ENCODE data around the gene NELFB. TPM values are rescaled to one million over a fixed set of nuclear protein-coding genes. Genes with fewer than 3 reads are reported as not detected.

The NELFB gene
- total RNA-seq, 1 donor from 2014 or later: 61.9 TPM

GRCh38 chr9:137299203-137299565 is 44.1 kb downstream of the NELFB start:
- DNase-seq (ENCODE audit: extremely low spot score, unreplicated experiment): no peak
- TF ChIP-seq CTCF (conservative IDR thresholded peaks at IDR 0.05): peak; percentile 28

GRCh38 chr9:137299938-137300337 is 44.8 kb downstream of the NELFB start:
- Mint-ChIP-seq H3K27ac (peak overlapping the region; percentile 83), H3K4me1 (ENCODE audit: unreplicated experiment) (peaks cover 5% of the 10 kb centered on the region), H3K27me3 (peaks cover 32% of the 10 kb centered on the region), H3K36me3 (no peaks in the 10 kb centered on the region), H3K9me3 (no peaks in the 10 kb centered on the region), H3K4me3 (peak overlapping the region; percentile 88)
- TF ChIP-seq CTCF (conservative IDR thresholded peaks at IDR 0.05): no peak
- no peak for DNase-seq (ENCODE audit: extremely low spot score, unreplicated experiment)

More at GRCh38 chr9:137299203-137299565, 44.1 kb downstream of the NELFB start:
- Mint-ChIP-seq H3K27me3 (peaks cover 37% of the 10 kb centered on the region), H3K36me3 (no peaks in the 10 kb centered on the region), H3K9me3 (no peaks in the 10 kb centered on the region), H3K27ac (peak overlapping the region; percentile 36), H3K4me3 (peak overlapping the region; percentile 71), H3K4me1 (ENCODE audit: unreplicated experiment) (peaks cover 5% of the 10 kb centered on the region)

- Mint-ChIP-seq H3K4me1 (ENCODE audit: unreplicated experiment) (peaks cover 5% of the 10 kb centered on the region), H3K4me3 (peak overlapping the region; percentile 92), H3K27me3 (peaks cover 32% of the 10 kb centered on the region), H3K9me3 (no peaks in the 10 kb centered on the region), H3K36me3 (no peaks in the 10 kb centered on the region), H3K27ac (peak overlapping the region; percentile 86)
- DNase-seq (ENCODE audit: extremely low spot score, unreplicated experiment): no peak
- TF ChIP-seq CTCF (conservative IDR thresholded peaks at IDR 0.05): no peak
Observed at GRCh38 chr9:137300567-137301080, 45.5 kb downstream of the NELFB start.

- H3K9me3 Mint-ChIP-seq: no peaks in the 10 kb centered on the region
- no peak for DNase-seq (ENCODE audit: extremely low spot score, unreplicated experiment)
- H3K4me3 Mint-ChIP-seq: peak overlapping the region; percentile 92
- H3K36me3 Mint-ChIP-seq: no peaks in the 10 kb centered on the region
- TF ChIP-seq CTCF (conservative IDR thresholded peaks at IDR 0.05): peak; percentile 53
- peak overlapping the region; percentile 86 for H3K27ac Mint-ChIP-seq
- peaks cover 31% of the 10 kb centered on the region for H3K27me3 Mint-ChIP-seq
- peaks cover 5% of the 10 kb centered on the region for H3K4me1 Mint-ChIP-seq (ENCODE audit: unreplicated experiment)
Observed at GRCh38 chr9:137301081-137301947, 46.2 kb downstream of the NELFB start.

- peak; percentile 90 for DNase-seq (ENCODE audit: extremely low spot score, unreplicated experiment)
- no peak for TF ChIP-seq CTCF (conservative IDR thresholded peaks at IDR 0.05)
- Mint-ChIP-seq H3K36me3 (no peaks in the 10 kb centered on the region), H3K4me1 (ENCODE audit: unreplicated experiment) (no peaks in the 10 kb centered on the region), H3K9me3 (no peaks in the 10 kb centered on the region), H3K27ac (no peak within 1 kb of the TSS), H3K4me3 (peak within 1 kb of the TSS; percentile 92), H3K27me3 (peaks cover 24% of the 10 kb centered on the region)
Observed at GRCh38 chr9:137302118-137302448, 47.0 kb downstream of the NELFB start, which contains the start of gene NRARP. Gene NRARP (minus strand): TSS chr9:137302271. CDS start chr9:137301928, 343 bp downstream.
